ENCODE measurements around the gene PPEF1. TPM values are rescaled to one million over a fixed set of nuclear protein-coding genes. Genes with fewer than 3 reads are reported as not detected.

The PPEF1 gene
- total and polyA plus RNA-seq, 2 experiments from 2014 or later, result 0.76 TPM; not detected in 1

- no peak for ATAC-seq
- H3K9me3 Mint-ChIP-seq, result no peaks in the 10 kb centered on the region; the same call in 2 of the 3 replicates
- TF ChIP-seq ETS1 (IDR thresholded peaks at IDR 0.05) (no peak), EZH2phosphoT487 (IDR thresholded peaks at IDR 0.05; ENCODE audit: unreplicated experiment) (no peak), CREB1 (CRISPR knock-in tag; IDR thresholded peaks at IDR 0.05; ENCODE audit: low read depth) (no peak), EZH2 (IDR thresholded peaks at IDR 0.05; ENCODE audit: low read depth, unreplicated experiment) (no peak), REST (IDR thresholded peaks at IDR 0.05; ENCODE audit: unreplicated experiment) (no peak), NANOG (IDR thresholded peaks at IDR 0.05; ENCODE audit: borderline replicate concordance) (no peak), STAT1 (IDR thresholded peaks at IDR 0.05; ENCODE audit: unreplicated experiment) (no peak), ZNF114 (CRISPR knock-in tag; IDR thresholded peaks at IDR 0.05) (no peak), ZNF462 (CRISPR knock-in tag; IDR thresholded peaks at IDR 0.05) (no peak)
Observed at GRCh38 chrX:18872621-18873020, 165.2 kb downstream of the PPEF1 start.

More at GRCh38 chrX:18872621-18873020, 165.2 kb downstream of the PPEF1 start:
- H4K20me1 ChIP-seq (replicated peaks; ENCODE audit: insufficient read depth), result no peaks in the 10 kb centered on the region
- H3K4me1 ChIP-seq (ENCODE audit: insufficient read depth), result no peaks in the 10 kb centered on the region
- H2AFZ ChIP-seq, result no peak overlapping the region
- no peaks in the 10 kb centered on the region for H3K36me3 ChIP-seq (ENCODE audit: insufficient read depth)
- no peak overlapping the region for H3K4me3 ChIP-seq
- no peak overlapping the region for H3K27ac ChIP-seq (ENCODE audit: low read depth)
- no peaks in the 10 kb centered on the region for H3K36me3 Mint-ChIP-seq (ENCODE audit: low read depth)
- no peak overlapping the region for H3K4me3 Mint-ChIP-seq
- no peak overlapping the region for H3K27ac Mint-ChIP-seq
- H3K4me1 Mint-ChIP-seq, result no peaks in the 10 kb centered on the region; the same call in 2 of the 3 replicates
- H3K27me3 ChIP-seq (ENCODE audit: insufficient read depth), result no peaks in the 10 kb centered on the region
- no peaks in the 10 kb centered on the region for H3K9me2 ChIP-seq (ENCODE audit: insufficient read depth)
- no peak overlapping the region for H3K4me2 ChIP-seq
- no peaks in the 10 kb centered on the region for H3F3A ChIP-seq (replicated peaks; ENCODE audit: low read depth)
- no peaks in the 10 kb centered on the region for H3K79me2 ChIP-seq (replicated peaks; ENCODE audit: insufficient read depth)
- no peaks in the 10 kb centered on the region for H3K27me3 Mint-ChIP-seq (ENCODE audit: insufficient read depth, low read depth, poor library complexity)
- no peak for DNase-seq (ENCODE audit: low spot score)

All from GM23338 (cell line).